ENCODE data around the gene RNPS1.
A peak's percentile ranks its signal among the peaks of the same experiment; 100 is the strongest.

The RNPS1 gene

GRCh38 chr16:2213817-2214718 lies 53.9 kb downstream of the RNPS1 start:
- DNase-seq (ENCODE audit: low read depth in 2 of 2), result no peak

GRCh38 chr16:2212362-2213324 lies 55.3 kb downstream of the RNPS1 start:
- no peak for DNase-seq (ENCODE audit: low read depth in 2 of 2)

- no peak for DNase-seq (ENCODE audit: low read depth in 2 of 2)
Observed at GRCh38 chr16:2211923-2212347, 56.0 kb downstream of the RNPS1 start.

DNA sequence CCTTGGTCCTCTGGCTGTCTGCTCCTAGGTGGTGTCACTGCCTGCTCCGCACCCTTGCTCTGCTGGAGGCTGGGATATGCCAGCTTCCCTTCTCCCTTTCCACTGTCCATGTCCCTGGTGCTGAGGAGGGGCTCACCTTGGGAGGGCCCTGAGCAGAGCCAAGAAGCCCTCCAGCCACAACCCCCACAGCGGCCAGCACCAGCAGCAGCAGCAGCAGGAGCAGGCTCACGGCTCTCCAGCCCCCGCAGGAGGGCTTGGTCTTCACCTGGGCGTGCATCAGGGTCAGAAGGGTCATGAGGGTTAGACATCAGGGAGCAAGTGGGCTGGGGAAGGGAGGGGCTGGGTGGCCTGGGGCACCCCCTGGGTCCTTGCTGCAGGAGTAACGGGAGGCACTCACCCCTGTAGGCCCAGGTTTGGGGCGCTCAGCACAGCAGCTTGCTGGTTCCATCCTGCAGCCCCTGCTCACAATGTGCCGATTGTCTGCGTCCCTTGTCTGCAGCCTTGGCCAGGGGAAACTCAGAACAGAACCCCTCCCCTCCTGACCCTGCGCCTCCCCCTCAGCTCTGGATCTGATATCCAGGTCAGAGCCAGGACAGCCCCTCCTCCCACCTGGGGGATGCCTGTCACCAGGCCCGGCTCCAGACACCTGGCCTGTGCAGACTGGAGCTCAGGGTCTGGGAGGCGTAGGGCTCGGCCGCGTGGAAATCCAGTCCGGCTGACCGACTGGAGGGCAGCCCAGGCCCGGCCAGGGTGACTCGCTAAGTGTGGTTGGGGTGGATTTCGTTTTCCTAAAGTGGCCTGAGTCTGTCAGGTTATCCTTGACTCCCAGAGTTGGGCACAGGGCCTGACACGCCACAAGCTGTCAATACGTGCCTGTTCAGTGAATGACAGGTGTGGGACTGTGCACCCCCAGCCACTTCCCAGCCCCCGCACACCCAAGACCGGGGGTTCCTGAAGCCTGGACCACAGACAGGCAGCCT lies 57.2 kb downstream of the RNPS1 start, which contains the start of gene BRICD5:
TSS of gene BRICD5 (minus strand) at position 478 of the 980 bp plus-strand sequence. CDS start at position 448, 30 bp downstream.
- DNase-seq (ENCODE audit: low read depth in 2 of 2), result no peak

GRCh38 chr16:2210009-2210332 lies 58.0 kb downstream of the RNPS1 start:
- no peak for DNase-seq (ENCODE audit: low read depth in 2 of 2)

- DNase-seq (ENCODE audit: low read depth in 2 of 2), result no peak
Observed at GRCh38 chr16:2209258-2210008, 58.5 kb downstream of the RNPS1 start.

- no peak for DNase-seq (ENCODE audit: low read depth in 2 of 2)
Observed at GRCh38 chr16:2208772-2209171, 59.2 kb downstream of the RNPS1 start.

GRCh38 chr16:2208308-2208707 lies 59.6 kb downstream of the RNPS1 start:
- DNase-seq (ENCODE audit: low read depth in 2 of 2), result no peak

GRCh38 chr16:2207872-2208271 lies 60.1 kb downstream of the RNPS1 start:
- no peak for DNase-seq (ENCODE audit: low read depth in 2 of 2)

DNA sequence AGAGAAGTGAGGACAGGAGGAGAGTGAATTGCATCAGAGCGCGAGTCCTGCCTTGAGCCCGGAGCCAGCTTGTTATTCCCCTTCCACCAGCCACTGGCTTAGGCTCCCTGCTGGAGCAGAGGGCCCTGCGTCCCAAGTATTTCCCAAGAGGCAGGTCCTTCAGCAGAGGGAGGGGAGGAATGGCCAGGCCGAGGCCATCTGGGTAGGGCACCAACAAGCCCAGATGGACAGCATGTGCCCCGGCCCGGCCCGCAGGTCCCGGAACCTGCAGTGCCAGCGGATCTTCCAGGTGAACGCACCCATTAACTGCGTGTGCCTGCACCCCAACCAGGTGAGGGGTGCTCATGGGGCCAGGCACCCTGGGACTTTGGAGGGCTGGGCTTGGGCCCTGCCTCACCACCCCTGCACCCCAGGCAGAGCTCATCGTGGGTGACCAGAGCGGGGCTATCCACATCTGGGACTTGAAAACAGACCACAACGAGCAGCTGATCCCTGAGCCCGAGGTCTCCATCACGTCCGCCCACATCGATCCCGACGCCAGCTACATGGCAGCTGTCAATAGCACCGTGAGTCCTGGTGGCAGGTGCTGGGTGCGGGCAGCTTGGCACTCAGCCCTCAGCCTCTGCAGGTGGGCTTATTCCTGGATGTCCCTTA lies 61.0 kb downstream of the RNPS1 start:
- no peak for DNase-seq (ENCODE audit: low read depth in 2 of 2)

DNA sequence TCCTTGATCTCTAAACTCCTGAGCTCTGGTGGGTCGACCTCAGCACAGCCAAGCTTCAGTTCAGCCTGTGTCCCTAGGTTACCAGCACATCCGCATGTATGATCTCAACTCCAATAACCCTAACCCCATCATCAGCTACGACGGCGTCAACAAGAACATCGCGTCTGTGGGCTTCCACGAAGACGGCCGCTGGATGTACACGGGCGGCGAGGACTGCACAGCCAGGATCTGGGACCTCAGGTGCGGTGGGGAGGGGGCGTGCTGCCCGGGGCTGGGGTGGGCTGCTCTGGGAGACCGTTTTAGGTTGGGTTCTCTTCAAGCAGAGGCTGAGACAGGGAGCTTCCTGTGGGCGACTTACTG lies 61.5 kb downstream of the RNPS1 start:
- DNase-seq (ENCODE audit: low read depth in 2 of 2), result no peak

GRCh38 chr16:2205967-2206313 lies 62.0 kb downstream of the RNPS1 start:
- no peak for DNase-seq (ENCODE audit: low read depth in 2 of 2)

DNA sequence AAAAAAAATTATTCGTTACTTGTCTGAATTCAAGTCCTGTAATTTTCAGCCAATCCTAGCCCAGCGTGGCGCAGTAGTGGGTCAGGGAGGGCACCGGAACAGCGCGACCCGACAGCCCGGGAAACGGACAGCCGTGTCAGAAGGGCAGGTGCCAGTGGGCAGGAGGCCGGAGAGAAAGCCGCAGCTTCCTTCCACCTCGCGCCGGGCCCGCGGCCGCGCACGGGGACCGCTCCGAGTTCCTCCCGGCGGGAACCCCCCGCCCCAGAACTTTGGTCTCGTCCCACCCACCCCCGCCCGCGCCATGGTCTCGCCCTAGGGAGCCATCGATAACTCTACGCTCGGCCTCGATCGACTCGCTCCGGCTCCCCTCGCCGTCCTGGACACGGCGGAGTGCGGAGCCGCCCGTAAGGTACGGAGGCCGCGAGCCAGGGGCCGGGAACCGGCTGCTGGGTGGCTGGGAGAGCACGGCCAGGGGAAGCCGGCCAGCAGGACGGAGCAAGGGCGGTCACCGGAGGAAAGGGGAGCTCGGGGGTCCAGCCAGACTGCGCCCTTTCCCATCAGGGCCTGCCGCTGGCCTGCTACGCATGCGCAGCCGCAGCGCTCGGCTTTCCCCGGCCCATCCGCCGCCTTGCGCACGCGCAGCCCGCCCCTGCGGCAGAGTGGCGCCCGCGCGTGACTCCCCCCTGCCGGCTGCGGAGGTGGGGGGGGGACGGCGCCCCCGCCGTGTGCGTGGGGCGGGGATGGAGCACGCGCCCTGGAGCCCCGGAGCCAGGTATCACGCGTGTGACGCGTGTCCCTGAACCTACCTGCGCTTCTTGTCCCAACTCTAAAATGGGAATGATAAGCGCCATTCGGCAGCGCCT lies 62.6 kb downstream of the RNPS1 start, which contains the start of gene MLST8:
TSS of gene MLST8 (plus strand) at position 351 of the 863 bp plus-strand sequence. CDS start 632 bp downstream, outside the sequence.
- DNase-seq (ENCODE audit: low read depth in 2 of 2), result peak; percentile 81 to 87

DNA sequence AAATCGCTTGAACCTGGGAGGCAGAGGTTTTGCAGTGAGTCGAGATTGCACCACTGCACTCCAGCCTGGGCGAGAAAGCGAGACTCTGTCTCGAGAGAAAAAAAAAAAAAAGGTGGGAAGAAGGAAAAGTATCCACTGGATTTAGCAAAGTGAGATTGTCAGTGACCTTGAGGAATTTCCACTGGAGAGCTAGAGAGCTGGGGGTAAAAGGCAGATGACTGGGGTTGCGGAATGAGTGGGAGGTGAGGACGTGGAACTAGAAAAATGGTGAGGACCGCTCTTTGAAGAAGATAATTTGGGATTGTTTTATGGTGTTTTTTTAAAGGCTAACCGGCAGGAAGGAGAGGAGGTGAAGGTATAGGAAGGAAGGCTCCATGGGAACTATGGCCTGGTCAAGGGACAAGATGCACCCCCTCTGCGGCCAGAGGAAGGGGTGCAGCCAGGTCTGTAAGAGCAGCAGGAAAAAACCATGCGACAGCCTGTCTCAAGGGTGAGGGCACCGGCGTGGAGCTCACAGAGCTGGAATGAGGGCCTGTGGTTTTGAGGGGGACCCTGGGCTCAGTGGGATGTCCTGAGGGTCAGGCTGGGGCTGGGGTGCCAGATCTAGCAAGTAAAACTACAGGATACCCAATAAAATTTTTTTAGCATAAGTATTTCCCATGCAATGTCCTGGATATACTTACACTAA lies 63.4 kb downstream of the RNPS1 start:
- DNase-seq (ENCODE audit: low read depth in 2 of 2), result no peak

All from activated CD4-positive, alpha-beta T cell treated with anti-CD3 and anti-CD28 coated beads for 24 hours (primary cell).